ENCODE data around the gene PDE4D.
"Not testable (repeated sequence)": the region's sequence is repeated elsewhere in the genome, so short reads cannot be mapped to it uniquely, and the experiment has no call there.

Gene PDE4D

DNA sequence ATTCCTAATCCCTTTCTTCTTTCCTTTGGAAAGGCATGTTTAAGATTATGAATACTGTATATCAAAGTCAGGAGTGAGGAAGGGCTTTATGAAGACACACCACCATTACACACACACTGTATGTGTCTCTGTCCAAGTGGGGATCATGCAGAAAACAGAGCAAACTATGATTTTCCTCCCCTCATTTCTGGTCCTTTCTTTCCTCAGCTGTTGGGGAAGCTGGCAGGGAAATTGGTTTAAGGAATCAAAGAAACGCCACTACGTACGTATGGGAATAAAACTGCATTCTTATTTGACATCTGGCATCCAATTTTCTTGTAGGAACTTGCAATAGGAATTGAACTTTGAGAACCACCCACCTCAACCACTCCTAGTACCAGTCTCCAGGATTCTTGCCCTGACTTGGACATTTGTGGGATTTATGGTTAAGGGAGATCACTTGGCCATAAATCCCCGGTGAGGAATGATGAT lies 125.8 kb downstream of the PDE4D start:
- DNase-seq = no peak

DNA sequence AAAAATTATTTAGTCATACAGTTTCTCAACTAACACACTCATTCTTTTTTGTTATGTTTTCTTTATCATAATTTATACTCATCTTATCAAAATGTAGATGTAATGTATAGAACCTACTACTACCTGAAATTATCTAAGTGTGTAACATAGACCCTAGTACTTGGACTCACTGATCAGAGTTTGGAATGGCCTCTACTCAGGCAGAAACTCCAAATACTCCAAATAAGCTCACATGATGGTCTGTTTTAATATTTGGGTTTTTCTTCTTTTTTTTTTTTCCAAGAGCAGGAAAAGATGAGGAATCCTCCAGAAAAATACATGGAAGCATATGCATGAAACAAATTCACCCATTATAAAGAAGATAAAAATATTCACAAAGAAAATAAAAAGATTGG lies 126.3 kb downstream of the PDE4D start:
- no peak for DNase-seq

DNA sequence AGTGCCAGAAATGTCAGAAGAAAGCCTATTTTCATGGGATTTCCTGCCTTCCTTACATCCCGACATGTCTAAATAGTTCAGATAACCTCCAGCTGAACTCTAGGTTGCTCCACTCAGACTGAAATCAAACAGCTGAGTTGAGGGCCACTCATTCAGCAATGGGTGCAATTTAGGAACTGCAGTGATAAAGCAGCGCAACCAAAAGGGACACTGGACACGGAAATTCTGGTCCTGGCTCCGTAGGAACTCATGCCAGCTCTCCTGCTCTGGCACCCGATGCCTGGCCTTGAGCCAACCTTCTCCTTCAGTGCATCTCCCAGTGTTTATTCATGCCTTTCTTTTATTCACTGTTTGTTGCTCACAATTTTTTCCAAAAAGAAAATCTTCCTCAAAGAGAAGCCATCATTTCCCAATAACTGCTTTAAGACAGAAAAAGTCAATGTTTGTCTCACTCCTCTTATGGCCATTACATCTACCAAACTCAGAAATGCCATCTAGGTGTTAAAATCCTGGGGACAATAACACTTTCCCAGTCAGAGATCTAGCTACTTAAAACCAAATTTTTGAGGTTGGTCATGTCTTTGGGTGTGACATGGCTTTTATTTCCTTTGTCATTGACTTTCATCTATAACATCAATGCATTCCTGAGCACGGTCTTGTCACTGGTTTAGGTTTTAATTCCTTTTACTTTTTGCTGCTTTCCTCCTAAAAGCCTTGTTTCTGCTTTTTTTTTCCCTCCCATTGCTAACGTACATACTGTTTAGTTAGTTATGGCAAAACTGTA lies 126.9 kb downstream of the PDE4D start:
- DNase-seq = no peak

DNA sequence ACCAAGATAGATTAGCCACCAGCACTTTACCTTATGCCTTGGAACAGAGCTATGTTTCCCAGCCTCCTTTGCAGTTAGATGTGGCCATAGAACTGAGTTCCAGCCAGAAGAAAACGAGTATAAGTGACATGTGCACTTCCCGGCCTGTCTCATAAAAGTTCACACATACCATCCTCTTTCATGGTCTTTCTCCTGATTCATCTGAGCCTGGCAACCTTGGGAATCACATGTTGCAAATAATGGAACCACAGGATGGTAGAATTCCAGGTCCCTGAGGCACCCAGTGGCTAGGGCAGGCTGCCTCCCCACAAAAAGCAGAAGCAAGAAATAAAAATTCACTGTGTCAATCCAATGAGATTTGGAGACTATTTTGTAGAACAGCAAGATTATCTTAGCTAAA lies 128.1 kb downstream of the PDE4D start:
- no peak for DNase-seq

DNA sequence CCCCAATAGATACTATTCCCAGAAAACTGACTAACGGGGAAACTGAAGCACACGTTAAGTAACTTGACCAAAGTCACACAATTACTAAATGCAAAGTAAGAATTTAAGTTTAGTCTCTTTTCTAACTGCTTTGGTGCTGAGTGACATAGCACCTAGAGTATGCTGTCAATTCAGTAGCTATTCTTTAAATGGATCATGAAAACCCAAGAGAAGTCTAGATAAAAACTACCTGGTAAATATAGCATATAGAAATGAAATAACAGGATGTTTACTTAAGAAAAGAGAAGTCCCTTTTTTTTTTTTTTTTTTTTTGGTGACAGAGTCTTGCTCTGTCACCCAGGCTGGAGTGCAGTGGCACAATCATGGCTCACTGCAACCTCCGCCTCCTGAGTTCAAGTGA lies 129.2 kb downstream of the PDE4D start:
- DNase-seq = no peak

- no peak for DNase-seq
Observed at GRCh38 chr5:59763541-59763940, 130.0 kb downstream of the PDE4D start.

- DNase-seq = not testable (repeated sequence)
Observed at GRCh38 chr5:59762232-59762631, 131.3 kb downstream of the PDE4D start.

DNA sequence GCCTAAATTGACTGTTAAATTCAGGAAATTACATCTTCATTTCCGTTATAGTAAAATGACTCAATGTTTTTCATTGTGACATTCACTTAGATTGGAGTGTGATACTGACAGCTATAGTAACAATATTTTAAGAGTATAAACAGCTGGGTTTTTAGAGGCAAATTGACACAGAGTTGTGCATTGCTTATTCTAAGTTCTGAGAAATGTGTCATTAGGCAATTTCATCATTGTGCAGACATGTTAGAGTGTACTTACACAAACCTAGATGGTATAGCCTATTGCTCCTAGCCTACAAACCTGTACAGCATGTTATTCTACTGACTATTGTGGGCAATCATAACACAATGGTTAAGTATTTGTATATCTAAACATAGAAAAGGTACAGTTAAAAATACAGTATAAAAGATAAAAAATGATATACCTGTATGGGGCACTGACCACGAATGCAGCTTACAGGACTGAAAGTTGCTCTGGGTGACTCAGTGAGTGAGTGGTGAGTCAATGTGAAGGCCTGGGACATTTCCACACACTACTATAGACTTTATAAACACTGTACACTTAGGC lies 132.7 kb downstream of the PDE4D start:
- no peak for DNase-seq

GRCh38 chr5:59759600-59760351 lies 133.8 kb downstream of the PDE4D start:
- DNase-seq = no peak

DNA sequence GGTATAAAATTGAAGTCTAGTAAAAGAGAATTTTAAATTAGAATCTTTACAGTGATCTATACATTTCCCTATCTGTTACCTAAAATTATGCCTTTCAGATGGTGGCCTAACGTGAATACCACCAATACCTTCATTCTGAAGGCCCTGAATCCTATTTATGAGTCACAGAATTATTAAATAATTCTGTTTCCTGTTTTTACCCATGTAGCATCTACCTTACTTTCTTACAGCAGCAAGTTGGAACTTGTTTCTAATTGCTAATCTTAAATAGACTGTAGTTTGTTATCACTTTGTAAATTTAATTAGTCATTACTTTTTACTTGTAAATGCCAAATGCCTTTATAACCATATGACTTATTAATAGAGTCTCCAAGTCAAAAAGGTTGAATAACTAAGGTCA lies 135.0 kb downstream of the PDE4D start:
- no peak for DNase-seq

- no peak for DNase-seq
Observed at GRCh38 chr5:59757442-59757841, 136.1 kb downstream of the PDE4D start.

GRCh38 chr5:59756373-59757035 lies 137.0 kb downstream of the PDE4D start:
- DNase-seq = no peak

DNA sequence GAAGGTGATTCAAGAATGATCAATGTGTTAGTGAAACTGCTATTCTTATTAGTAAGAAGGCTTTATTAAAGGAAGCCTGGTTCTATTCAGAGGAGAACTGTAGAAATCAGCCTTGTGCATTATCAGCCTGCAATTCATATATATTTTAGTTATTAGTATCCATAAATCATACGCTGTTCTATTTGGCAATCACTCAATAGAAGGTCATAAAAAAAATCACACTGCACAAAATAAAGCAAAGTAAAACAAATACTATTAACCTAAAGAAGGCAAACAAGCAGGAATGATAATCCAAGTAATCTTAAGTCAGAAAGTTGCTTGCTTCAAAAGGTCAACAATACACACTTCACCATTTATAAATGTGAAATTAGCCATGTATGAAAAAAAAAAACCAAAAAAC lies 138.1 kb downstream of the PDE4D start:
- no peak for DNase-seq

GRCh38 chr5:59753599-59753998 lies 139.9 kb downstream of the PDE4D start:
- no peak for DNase-seq

- DNase-seq = no peak
Observed at GRCh38 chr5:59749782-59750520, 143.6 kb downstream of the PDE4D start.

DNA sequence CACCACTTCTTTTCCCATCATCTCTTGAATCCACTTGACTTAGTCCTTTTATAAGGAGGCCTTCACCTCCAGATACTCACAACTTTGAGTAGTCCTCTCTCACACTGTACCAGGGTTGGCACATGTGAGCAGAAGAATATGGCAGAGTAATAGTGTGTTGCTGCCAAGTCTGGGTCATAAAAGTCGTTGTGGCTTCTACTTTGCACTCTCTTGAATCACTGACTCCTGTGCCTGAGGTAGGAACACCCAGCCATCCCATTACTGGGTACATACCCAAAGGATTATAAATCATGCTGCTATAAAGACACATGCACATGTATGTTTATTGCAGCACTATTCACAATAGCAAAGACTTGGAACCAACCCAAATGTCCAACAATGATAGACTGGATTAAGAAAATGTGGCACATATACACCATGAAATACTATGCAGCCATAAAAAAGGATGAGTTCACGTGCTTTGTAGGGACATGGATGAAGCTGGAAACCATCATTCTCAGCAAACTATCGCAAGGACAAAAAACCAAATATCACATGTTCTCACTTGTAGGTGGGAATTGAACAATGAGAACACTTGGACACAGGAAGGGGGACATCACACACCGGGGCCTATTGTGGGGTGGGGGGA lies 145.4 kb downstream of the PDE4D start:
- DNase-seq = not testable (repeated sequence)

DNA sequence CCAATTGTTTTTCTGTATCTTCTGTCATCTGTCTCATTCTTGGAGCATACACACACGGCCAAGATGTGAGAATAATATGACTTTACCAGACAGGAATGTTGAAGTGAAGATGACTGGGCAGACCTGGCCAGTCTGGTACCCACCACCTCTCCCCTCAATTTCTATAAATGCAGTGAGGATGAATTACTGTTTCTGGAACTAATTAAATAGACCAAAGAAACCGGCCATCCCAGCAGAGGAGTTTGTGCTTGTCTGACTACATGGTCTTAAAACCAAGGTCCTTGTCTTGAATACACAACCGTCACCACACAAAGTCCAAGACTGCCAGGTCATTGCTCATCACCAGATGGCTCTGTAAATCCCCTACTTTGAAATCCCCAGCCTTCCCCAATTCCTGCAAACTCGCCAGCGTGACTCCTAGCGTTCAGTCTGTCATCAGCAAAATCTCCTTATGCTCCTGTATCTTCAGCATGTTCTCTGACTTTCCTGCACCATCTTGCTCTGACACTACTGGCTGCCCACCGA lies 147.2 kb downstream of the PDE4D start:
- no peak for DNase-seq

- DNase-seq = no peak
Observed at GRCh38 chr5:59745415-59745863, 148.1 kb downstream of the PDE4D start.

GRCh38 chr5:59744531-59744992 lies 149.0 kb downstream of the PDE4D start:
- no peak for DNase-seq

GRCh38 chr5:59741599-59741998 lies 151.9 kb downstream of the PDE4D start:
- DNase-seq = no peak

DNA sequence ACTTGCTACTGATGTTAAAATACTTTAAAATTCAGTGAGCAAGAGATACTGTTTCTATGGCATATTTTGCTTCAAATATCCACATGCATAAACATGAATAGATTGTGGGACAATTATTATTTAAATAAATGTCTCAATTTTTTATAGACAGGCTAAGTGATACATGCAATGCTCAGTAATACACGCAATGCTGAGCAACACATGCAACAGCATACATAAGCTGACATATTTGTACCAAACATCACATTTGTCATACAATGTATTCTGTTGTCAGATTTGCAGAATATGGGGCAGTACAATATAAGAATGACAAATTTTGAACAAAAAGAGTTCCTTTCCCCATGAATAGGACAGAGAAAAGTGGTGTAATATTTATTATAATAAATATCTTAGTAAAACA lies 155.5 kb downstream of the PDE4D start:
- DNase-seq = no peak

DNA sequence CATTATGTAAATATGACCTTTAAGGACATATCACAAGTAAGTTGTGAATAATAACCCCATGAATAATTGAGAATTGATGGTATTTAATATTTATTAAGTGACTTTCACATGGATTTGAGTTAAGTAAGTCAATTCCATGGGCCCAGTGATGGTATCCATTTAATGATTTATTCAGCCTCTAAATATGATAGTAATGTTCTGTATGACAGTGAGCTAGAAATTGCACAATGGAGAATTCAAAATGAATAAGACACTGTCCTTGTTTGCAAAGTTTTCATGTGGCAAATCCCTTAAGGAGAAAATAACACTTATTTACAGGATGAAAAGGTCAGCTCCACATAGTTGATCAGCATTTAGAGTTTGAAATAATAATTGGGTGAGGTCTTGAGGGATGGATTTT lies 160.7 kb downstream of the PDE4D start:
- no peak for DNase-seq
